Hepatocyte (in vitro differentiated cells): ENCODE measurements around the gene KPNA2.

Experiments
- CTCF ChIP-seq: fragments of 200-600 bp; sonication (generic); IDR thresholded peaks from 2 replicates; pipeline ENCODE4 v1.5.1; 2016; ENCODE audit warnings: antibody characterized with exemption, mild to moderate bottlenecking; ENCODE audit not compliant: poor library complexity
- EZH2 ChIP-seq: fragments of 200-600 bp; sonication (generic); IDR thresholded peaks from 2 replicates; pipeline ENCODE4 v1.6.1; 2016; ENCODE audit warnings: antibody characterized with exemption, mild to moderate bottlenecking, borderline replicate concordance
- EZH2phosphoT487 ChIP-seq: fragments of 200-600 bp; sonication (generic); IDR thresholded peaks from one replicate; pipeline ENCODE4 v1.6.1; 2018; ENCODE audit warnings: antibody characterized with exemption, mild to moderate bottlenecking, low read depth, moderate library complexity; ENCODE audit not compliant: unreplicated experiment, severe bottlenecking

- TF ChIP-seq CTCF (no peak), EZH2 (no peak), EZH2phosphoT487 (no peak)
Observed at GRCh38 chr17:68054296-68054900, 18.9 kb downstream of the KPNA2 start.
